SKM-1 (cell line): ENCODE measurements around the gene FCSK.
"Not testable (repeated sequence)": the region's sequence is repeated elsewhere in the genome, so short reads cannot be mapped to it uniquely, and the experiment has no call there.

Experiments
- DNase-seq: peaks from one replicate; lab custom pipeline; 2025; ENCODE audit not compliant: unreplicated experiment; lab: John Stamatoyannopoulos, UW

Gene FCSK

GRCh38 chr16:70430667-70431536 is 23.5 kb upstream of the FCSK start:
- peak; percentile 71 for DNase-seq

DNA sequence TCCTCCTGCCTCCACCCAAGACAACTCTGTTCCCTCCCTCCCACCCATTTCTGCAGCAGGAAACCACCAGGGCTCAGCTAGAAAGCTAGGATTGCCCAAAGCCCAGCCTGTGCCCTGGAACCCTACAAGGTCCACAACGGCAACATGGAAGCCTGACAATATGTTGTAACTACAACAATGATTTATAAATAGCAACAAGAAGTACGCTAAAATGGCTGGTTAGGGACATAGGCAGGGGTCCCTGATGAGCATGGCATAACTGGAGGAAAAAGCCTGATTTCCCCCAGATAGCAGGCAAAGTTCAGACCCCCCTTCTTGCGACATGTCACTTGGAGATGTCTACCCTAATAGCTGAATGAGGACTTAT is 22.1 kb upstream of the FCSK start:
- peak; percentile 27 for DNase-seq

DNA sequence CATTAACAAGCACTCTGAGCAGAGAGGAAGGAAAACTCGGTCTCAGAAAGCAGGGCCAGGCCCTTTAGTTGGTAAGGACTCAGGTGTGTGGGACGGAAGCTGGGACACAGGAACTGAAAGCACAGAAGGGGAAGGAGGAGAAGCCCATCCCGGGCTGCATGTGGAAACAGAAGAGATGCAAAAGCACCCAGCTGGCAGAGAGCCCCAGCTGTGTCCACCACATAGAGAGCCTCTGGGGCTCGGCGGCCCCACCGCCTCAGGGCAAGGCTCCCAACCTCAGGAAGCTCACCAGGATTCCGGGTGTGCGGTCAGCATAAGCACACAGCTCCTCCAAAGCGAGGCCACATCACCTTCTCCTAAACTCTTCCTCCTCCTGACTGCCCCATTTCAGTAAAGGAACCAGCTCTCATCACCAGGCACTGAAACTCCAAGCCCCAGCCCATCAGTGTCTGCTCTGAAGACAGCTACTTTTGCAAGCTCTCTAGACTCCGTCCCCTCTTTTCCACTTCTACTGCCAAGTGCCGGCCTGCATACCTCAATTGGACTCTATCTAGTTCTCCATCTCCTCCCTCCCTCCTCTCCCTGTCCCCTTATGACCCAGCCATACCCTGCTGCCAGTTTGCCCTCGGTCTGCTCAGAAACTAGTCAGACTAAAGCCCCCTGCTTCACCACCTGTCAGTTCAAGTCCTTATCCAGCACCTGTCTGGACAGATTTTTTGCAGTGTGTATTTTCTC is 21.5 kb upstream of the FCSK start:
- no peak for DNase-seq

DNA sequence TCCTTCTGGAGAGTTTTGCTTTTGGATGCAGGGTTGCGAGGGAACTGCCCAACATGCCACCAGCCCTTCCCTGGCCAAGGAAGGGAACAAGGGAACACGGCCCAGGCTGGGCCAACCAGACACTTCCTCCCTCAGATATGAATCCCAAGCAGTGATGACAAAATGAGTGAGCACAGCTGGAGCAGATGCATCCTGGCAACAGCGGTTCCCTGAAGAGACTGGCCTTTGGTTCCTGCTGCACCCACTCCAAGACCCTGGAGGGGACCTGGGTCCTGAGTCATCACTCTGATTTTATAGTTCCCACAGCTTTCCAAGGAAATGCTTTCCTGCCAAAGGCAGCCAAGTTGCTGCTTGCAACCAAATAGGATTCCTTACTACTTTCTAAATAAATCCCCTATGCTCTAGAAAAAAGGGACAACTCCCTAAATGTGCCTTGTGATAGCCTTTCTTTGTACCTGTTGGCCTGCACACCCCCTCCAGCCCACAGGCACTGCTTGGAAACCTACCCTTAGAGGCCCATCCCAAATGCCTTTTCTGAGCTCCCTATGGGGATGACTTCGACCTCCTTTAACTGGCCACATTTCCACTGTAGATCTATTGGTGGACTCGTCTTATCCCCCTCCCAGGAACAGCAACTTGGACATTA is 20.8 kb upstream of the FCSK start:
- DNase-seq = no peak

- DNase-seq = no peak
These were observed 19.7 kb upstream of the FCSK start for GRCh38 chr16:70434484-70435260.

DNA sequence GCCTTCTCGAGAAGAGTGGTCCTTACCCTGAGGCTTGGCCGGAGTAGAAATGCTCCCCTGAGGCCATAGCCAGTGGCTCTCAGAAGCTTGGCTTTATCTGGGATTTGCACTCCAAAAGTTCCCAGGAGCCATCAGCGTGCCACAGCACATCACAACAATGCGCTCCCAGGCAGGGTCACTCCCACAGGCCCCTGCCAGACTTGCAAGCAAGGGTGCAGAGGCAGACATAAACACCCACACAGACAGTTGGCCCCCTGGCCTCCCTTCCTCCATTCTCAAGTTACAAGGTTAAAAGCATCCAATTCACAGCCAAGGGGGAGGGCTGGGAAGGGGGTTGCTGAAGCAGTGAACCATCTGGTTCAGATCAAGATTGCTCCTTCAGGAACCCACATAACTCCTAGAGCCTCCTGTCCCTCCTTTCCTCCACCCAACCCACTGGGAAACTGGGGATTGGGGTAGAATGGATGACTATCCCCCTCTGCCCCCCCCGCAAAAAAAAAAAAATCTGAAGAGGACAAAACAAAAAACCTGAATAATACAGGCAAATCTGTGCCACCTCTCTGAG is 17.3 kb upstream of the FCSK start:
- DNase-seq = no peak

DNA sequence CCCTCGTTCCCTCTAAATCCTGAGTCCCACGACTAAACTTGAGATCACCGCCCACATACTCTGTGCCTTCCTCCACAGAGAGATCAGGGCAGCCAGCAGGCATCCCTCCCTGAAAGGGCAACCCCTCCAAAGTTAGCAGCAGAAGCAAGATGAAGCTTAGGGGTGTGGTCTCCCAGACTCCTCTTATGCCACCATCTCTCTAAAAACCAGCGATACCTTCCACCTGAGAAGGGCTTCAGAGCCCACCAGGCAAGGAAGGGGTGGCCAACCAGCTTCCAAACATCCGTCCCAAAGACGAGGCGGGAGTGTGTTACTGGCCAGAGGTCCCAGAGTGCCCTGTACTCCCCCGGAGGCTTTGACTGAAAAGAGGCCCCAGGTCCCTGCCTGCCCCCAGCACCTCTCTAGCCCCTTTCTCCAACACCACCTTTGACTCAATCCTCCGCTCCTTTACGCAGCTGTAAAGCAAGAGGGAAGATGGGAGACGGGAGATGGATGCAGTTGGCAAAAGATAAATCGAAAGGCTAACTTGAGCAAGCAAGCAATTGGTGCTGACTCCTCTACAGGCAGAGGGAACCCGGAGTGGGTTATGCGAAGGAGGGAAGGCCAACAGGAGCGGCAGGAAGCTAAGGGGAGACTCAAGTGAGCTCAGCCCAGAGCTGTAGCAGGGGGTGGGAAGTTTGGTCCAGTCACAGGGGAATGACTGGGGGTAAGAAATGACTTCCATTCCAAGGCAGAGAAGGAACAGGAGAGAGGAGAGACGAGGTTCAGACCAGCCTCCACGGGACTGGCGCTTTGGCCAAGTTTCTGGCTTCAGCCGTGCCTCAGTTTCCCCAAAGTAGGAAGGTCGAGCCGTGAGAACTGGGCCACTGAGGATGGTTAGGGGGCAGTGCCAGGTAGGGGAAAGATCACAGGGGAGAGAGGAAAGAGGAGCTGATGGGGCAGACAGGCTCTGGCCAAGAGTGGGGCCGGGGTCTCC is 16.5 kb upstream of the FCSK start:
- no peak for DNase-seq

GRCh38 chr16:70438585-70438968 is 15.8 kb upstream of the FCSK start:
- DNase-seq = no peak

DNA sequence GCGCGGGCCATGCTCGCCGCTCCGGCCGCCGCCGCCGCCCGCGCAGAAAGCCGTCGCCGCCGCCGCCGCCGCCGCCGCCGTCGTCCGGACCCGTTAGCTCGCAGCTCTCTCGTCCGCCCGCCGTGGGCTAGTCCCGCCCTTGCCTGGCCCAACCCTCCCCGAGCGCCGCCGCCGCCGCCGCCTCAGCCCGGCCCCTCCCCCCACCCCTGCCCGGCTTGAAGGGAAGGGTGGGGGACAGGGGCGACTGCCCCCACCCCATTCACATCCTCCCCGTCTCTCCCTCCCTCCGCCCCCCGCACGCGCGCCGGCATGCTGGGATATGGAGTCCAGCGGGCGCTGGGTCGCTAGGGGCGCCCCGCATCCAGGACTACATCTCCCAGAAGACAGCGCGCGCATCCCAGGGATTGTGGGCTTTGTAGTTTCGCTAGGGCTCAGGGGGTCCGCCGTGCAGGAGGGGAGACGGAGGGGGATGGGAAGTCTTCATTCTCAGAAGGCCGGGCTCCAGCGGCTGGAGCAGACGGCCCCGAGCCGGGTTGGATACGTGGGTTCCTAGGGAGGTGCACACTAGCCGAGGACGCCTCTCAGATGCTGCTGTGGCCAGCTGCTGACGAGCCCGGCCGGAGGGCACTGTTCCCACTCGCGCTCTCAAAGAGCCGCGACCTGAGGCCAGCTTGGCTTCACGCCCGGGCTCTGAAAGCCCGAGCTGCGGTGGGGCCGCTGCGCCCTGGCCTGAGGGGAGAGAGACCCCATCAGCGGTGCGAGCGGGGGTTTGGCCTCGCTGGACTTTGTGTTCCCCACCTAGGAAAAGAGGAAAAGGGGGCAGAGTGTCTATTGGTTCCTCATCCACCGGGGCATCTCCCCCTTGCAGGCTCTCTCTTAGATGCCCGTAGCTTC is 15.2 kb upstream of the FCSK start, which contains the start of gene ST3GAL2:
ST3GAL2 (minus strand) TSS at position 132 of the 894 bp plus-strand sequence. CDS start 40,570 bp downstream, outside the sequence.
- DNase-seq = peak; percentile 76

- no peak for DNase-seq
These were observed 14.2 kb upstream of the FCSK start for GRCh38 chr16:70440009-70440692.

DNA sequence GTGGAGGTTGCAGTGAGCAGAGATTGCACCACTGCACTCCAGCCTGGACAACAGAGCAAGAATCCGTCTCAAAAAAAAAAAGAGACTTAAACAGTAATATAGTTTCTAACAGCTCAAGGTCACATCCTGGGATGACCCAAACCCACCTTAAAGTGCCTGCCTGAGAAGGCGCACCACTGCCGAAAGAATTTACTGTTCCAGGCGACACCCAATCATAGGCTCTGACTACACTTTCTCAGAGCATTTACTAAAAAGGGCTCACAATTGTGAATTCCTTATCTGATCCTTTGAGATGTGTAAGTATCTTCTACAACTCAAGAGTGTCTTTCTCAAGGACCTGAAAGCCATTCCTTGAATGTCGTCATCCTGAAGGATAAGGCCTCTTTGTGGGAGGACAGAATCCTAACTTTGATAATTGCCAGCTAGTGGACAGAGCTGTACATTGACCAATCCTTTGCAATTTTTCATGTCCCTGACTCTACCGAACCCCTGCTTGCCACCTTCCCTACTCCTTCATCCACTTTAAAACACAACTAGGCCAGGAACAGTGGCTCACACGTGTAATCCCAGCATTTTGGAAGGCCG is 12.9 kb upstream of the FCSK start:
- DNase-seq = no peak

DNA sequence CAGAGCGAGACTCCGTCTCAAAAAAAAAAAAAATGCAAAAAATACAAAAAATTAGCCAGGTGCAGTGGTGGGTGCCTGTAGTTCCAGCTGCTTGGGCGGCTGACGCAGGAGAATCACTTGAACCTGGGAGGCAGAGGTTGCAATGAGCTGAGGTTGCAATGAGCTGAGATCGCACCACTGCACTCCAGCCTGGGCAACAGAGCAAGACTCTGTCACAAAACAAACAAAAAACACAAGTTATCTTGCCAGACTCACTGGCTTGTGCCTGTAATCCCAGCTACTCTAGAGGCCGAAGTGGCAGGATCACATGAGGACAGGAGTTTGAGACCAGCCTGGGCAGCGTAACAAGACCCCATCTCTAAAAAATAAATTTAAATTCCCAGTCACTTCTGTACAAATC is 12.1 kb upstream of the FCSK start:
- DNase-seq = no peak

GRCh38 chr16:70444249-70445063 is 9.9 kb upstream of the FCSK start:
- no peak for DNase-seq

DNA sequence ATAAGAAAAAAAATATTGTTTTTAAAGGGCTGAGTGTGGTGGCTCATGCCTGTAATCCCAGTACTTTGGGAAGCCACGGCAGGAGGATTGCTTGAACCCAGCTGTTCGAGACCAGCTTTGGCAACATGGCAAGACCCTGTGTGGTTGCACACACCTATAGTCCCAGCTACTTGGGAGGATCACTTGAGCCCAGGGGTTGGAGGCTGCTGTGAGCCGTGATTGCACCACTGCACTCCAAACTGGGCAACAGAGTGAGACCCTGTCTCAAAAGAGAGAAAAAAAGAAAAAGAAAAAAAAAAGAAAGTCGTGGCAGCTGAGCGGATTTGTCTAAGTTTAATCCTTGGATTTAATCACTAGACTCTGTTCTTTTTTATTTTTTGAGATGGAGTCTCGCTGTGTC is 6.3 kb upstream of the FCSK start:
- DNase-seq = no peak

GRCh38 chr16:70450142-70451003 is 4.0 kb upstream of the FCSK start:
- not testable (repeated sequence) for DNase-seq

DNA sequence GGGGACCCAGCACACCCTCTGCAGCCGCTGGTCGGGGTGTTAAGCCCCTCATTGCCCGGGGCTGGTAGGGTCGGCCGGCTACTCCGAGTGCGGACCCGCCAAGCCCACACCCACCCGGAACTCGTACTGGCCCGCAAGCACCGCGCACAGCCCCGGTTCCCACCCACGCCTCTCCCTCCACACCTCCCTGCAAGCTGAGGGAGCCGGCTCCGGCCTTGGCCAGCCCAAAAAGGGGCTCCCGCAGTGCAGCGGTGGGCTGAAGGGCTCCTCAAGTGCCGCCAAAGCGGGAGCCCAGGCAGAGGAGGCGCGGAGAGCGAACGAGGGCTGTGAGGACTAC is 3.4 kb upstream of the FCSK start:
- DNase-seq = not testable (repeated sequence)
